DMS153 (cell line): ENCODE results near the gene TMEM130.
A peak's percentile ranks its signal among the peaks of the same experiment; 100 is the strongest.

Experiments used
- DNase-seq: peaks from one replicate; lab custom pipeline; 2025; lab: John Stamatoyannopoulos, UW

TMEM130 gene

GRCh38 chr7:98807068-98808048 is 62.5 kb downstream of the TMEM130 start:
- DNase-seq = no peak

DNA sequence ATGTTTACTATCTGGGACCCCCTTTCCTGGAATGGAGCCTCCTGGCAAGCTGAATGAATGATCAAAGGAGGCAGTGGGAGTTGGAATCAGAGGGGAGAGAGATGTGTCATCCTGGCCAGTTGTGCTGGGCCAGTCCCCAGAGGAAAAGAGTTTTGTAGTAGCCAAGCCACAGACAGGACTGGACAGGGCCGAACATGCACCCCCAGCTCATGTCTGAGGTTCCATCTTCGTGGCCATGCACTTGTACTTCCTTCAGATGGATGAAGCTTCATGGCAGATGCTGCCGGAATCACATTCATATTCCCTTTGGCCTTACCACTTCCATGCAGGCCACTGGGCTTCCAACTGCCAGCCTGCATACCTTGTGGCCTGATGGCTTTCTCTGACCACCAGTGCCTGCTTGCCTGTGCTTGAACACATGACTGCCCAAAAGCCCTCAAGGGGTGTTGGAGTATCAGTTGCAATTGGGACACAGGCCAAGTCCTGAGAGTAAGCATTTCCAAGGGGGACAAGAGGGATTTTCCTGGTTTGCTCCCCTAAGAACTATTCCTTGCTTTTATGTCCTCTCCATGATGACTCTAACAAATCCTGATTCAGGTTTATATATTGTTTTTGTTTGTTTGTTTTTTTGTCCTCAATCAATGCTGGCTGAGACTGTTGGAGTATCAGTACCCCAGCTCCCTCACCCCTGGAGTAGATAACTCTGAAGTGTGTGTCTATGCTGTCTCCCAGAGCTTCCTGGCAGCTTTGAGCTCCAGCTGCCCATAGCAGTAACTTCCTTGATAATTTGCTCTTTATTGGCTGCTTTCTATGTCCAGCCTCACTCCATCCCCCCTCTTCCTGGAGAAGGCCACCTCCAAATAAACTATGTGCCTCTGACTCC is 63.6 kb downstream of the TMEM130 start:
- DNase-seq = no peak

DNA sequence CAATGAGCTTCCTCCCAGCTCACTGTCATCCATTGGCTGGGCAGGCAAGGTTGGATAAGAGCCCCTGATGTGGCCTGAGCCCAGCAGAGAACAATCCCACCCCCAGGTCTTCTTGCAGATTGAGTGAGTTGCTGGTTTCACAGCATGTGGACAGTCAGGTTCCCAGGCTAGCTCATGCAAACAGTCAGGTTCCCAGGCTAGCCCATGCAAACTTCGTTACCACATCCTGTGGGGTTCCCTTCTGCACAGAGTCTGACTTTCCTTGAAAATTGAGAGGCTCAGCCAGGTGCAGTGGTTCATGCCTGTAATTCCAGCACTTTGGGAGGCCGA is 67.1 kb downstream of the TMEM130 start:
- no peak for DNase-seq

- DNase-seq = peak; percentile 13
Measured at GRCh38 chr7:98802088-98802780, 67.6 kb downstream of the TMEM130 start.

GRCh38 chr7:98800996-98801395 is 68.8 kb downstream of the TMEM130 start:
- no peak for DNase-seq

DNA sequence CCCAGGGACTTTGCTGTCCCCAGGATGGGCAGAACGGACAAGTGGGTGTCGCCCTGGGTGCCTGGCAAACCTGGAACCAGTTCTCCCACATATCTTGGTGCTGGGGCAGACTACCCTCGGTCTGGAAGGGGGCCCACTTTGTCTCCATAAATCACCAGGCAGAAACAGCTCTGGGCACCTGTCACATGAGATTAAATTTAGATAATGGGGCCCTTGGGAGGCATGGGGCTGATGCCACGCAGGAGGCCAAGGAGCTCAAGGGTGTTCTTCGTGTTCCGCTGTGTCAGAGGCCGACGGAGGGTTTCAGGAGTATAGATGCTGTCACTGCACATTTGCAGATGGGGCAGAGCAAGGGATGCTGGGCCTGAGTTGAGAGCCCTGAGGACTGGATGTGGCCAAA is 72.7 kb downstream of the TMEM130 start:
- DNase-seq = no peak
